Choroid plexus epithelial cell (primary cell): Measurements from ENCODE around the gene SNIP1.

Experiments used
- DNase-seq: peaks from one replicate; pipeline ENCODE4 v3.0.0-alpha.2; 2010; ENCODE audit warnings: low read depth
- H3K4me3 ChIP-seq: 2 replicates; pipeline ENCODE4 v1.5.1; 2011; ENCODE audit warnings: low read depth, mild to moderate bottlenecking, control low read depth, low read length, moderate library complexity
- TF ChIP-seq, protein P1 (sequence below): conservative IDR thresholded peaks from 2 replicates; pipeline ENCODE4 v1.5.1; 2011; ENCODE audit warnings: low read depth, mild to moderate bottlenecking, control low read depth, inconsistent platforms, low read length, moderate library complexity

Gene SNIP1, protein sequence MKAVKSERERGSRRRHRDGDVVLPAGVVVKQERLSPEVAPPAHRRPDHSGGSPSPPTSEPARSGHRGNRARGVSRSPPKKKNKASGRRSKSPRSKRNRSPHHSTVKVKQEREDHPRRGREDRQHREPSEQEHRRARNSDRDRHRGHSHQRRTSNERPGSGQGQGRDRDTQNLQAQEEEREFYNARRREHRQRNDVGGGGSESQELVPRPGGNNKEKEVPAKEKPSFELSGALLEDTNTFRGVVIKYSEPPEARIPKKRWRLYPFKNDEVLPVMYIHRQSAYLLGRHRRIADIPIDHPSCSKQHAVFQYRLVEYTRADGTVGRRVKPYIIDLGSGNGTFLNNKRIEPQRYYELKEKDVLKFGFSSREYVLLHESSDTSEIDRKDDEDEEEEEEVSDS

DNA sequence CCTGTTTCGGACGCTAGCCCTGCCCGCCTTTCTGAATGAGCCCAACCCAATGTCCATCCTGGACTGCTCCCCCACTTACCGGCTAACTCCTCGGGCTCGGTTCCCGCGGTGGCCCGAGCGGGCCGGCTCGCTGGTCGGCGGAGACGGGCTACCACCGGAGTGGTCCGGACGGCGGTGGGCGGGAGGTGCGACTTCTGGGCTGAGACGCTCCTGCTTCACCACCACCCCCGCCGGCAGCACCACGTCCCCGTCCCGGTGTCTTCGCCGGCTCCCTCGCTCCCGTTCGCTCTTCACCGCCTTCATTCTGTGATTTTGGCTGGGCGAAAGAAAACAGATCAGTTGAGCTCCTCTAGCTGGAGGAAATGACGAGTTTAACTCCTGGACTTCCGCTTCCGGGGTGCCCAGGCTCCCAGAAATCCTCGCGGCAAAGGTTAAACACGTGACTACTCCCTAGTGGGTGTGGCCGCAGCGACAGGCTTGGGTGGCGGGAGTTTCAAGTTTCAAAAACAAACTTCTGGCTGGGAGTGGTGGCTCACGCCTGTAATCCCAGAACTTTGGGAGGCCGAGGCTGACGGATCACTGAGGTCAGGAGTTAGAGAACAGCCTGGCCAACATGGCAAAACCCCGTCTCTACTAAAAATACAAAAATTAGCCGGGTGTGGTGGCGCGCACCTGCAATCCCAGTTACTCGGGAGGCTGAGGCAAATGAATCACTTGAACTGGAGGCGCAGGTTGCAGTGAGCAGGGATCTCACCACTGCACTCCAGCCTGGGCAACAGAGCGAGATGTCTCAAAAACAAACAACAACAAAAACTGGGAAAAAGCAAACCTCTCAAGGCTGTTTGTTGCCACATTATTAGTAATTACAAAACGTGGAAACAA is at the start of gene SNIP1:
Gene SNIP1 (minus strand): TSS at position 367 of the 882 bp plus-strand sequence. CDS start 64 bp downstream, at position 303.
- DNase-seq = peak; percentile 95
- peak within 1 kb of the TSS; percentile 100 for H3K4me3 ChIP-seq
- TF ChIP-seq, protein P1, sequence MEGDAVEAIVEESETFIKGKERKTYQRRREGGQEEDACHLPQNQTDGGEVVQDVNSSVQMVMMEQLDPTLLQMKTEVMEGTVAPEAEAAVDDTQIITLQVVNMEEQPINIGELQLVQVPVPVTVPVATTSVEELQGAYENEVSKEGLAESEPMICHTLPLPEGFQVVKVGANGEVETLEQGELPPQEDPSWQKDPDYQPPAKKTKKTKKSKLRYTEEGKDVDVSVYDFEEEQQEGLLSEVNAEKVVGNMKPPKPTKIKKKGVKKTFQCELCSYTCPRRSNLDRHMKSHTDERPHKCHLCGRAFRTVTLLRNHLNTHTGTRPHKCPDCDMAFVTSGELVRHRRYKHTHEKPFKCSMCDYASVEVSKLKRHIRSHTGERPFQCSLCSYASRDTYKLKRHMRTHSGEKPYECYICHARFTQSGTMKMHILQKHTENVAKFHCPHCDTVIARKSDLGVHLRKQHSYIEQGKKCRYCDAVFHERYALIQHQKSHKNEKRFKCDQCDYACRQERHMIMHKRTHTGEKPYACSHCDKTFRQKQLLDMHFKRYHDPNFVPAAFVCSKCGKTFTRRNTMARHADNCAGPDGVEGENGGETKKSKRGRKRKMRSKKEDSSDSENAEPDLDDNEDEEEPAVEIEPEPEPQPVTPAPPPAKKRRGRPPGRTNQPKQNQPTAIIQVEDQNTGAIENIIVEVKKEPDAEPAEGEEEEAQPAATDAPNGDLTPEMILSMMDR = no peak

DNA sequence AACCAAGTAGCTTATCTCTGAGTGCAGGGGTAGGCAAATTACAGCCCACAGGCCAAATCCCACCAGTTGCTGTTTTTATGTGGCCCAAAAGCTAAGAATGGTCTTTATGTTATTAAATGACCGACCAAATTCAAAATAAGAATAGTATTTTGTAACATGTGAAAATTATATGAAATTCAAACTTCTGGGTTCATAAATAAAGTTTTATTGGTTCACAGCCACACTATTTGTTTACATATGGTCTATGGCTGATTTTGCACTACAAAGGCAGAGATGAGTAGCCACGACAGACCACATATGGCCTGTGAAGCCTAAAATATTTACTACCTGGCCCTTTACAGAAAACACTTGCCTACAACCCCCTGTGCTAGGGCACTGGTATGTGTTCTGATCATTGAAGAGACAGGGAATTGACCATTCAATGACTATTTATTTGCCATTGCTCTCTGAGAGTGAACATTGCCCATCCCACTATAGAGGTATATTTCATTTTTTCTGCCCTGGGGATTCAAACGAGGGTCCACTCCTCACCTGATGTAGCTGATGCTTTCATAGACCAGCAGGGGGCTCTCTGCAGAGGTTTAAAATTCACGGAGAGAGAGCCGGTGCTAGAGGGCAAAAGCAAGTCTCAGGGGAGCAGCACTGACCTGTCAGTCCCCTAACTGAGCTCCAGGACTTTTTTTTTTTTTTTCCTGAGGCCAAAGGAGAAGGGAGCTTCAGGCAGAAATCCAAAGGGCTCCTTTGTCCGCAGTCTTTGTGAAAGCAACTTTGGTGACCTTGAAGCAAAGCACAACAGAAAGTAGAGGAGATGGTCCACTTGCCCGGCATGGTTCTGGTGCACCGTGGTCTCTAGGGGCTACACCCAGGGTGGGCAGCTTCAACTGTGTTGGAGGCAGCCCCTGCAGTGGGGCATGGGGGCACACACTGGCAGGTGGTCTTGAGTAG is 48.9 kb upstream of the SNIP1 start:
- peak; percentile 50 for DNase-seq
- TF ChIP-seq, protein P1 = peak; percentile 84
- no peak overlapping the region for H3K4me3 ChIP-seq

DNA sequence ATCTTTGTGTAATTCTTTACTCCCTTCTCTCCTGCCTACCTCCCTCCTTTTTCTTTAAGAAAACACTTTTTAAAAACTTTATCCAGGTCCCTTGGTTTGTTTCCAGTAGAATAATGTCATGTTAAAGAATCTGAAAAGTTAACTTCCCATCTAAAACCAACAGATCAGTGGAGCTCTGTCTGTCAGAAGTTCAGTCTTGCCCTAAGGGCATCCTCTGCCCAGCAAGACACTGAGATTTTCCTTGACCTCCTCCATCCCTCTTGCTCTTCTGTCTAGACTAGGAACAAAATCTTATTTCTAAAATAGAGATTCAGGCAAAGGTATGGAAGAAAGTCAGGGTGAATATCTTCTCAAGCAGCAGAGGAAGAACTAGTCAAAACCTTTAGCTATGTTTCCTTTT is 47.3 kb upstream of the SNIP1 start:
- TF ChIP-seq, protein P1 = no peak
- DNase-seq = no peak
- H3K4me3 ChIP-seq = no peak overlapping the region

DNA sequence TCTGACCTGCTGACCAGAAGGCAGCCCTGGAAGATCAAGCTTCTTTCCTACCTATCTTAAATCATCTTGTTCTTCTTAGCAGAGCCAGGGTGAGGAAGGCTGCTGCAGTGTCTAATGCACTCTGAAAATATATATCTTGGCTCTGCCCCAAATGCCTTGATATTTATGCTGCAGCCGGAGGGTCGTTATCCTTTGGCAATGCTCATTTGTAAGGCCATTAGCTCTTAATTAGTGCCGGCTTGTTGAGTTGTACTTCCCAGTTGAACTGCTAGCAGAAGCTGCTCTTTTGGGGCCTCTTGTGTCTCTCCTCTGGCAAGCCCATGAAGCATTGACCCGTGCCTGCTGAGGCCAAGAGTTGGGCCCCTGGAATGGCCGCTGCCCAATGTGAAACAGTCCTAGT is 45.8 kb upstream of the SNIP1 start:
- no peak overlapping the region for H3K4me3 ChIP-seq
- DNase-seq = no peak
- TF ChIP-seq, protein P1 = no peak

DNA sequence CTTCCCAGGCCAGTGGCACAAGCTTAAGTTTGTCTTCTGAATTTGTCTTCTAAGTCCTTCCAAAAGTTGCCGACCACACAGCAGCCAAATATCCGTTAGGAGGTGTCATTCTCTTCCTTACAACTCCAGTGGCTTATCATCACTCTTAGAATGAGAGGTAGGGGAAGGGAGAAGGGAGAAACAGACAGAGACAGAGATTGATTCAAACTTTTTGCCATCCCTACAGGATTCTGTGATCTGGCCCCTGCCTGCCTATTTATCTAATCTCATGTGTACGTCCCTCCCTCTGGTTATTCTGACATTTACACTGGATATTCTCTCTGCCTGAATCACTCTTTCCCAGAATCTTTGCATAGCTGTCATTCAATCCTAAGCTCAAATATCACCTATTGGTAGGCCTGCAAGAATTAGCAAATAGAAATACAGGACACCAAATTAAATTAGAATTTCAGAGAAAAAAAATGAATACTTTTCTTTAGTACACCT is 42.1 kb upstream of the SNIP1 start:
- no peak for DNase-seq
- TF ChIP-seq, protein P1 = no peak
- peak overlapping the region; percentile 99 for H3K4me3 ChIP-seq

DNA sequence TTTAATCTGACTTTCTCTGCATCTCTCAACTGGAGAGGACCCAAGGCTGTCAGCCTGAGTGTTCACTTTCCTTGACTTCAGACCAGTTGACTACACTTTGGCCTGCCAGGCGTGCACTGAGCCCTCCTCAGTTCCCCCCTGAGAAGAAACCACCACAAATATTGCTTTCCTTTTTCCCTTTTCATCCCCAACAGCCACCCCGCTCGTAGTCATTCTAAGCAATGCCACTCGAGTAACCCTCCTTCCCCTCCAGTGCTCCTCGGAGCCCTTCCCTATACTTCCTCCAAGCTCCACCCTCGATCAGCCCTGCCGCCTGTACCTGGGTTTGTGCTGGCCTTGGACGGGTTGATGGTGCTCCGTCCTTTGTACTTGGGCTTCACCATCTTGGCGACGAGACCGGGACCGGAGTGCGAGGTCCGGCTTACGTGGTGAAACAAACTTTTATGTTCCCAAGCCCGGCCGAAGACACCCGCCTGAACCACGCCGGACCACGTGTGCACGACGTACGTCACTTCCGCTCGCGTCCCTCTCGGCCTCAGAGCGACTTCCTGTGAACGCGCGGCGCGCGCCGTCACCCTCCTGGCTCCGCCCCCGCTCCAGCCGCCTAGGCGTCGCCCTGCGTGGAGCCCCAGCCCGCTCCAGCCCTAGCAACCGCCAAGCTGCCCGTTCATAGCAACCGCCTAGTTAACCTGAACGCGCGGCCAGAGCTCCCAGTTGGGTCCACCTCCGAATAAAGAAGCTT is 41.5 kb upstream of the SNIP1 start, which contains the start of gene GNL2:
Gene GNL2 (minus strand): TSS at position 498 of the 742 bp plus-strand sequence. CDS start 115 bp downstream, at position 383.
- peak within 1 kb of the TSS; percentile 99 for H3K4me3 ChIP-seq
- DNase-seq = peak; percentile 96
- TF ChIP-seq, protein P1 = no peak
